ENCODE data around the gene SMC3.

DNA sequence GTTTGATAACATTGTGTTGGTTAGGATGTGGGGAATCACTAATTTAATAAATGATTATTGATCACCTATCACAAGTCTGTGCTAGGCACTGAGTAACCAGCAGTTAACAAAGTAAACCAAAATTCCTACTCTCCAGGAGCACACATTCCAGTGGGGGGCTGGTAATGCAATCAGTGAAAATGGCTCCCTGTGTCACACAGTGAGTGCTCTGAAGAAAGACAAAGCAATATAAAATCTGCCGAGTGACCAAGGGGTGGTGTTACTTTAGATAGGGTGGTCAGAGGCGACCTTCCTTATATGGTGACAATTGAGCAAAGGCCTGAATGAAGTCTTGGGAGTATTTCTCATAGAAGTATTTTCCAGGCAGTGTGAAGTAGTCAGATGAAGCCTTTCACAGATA is 13.6 kb upstream of the SMC3 start:
- TF ChIP-seq EP300 (IDR thresholded peaks at IDR 0.05; ENCODE audit: borderline replicate concordance) = no peak
- TF ChIP-seq FOXM1 (IDR thresholded peaks at IDR 0.05; ENCODE audit: borderline replicate concordance, low read depth) = no peak
- TF ChIP-seq, protein P1, sequence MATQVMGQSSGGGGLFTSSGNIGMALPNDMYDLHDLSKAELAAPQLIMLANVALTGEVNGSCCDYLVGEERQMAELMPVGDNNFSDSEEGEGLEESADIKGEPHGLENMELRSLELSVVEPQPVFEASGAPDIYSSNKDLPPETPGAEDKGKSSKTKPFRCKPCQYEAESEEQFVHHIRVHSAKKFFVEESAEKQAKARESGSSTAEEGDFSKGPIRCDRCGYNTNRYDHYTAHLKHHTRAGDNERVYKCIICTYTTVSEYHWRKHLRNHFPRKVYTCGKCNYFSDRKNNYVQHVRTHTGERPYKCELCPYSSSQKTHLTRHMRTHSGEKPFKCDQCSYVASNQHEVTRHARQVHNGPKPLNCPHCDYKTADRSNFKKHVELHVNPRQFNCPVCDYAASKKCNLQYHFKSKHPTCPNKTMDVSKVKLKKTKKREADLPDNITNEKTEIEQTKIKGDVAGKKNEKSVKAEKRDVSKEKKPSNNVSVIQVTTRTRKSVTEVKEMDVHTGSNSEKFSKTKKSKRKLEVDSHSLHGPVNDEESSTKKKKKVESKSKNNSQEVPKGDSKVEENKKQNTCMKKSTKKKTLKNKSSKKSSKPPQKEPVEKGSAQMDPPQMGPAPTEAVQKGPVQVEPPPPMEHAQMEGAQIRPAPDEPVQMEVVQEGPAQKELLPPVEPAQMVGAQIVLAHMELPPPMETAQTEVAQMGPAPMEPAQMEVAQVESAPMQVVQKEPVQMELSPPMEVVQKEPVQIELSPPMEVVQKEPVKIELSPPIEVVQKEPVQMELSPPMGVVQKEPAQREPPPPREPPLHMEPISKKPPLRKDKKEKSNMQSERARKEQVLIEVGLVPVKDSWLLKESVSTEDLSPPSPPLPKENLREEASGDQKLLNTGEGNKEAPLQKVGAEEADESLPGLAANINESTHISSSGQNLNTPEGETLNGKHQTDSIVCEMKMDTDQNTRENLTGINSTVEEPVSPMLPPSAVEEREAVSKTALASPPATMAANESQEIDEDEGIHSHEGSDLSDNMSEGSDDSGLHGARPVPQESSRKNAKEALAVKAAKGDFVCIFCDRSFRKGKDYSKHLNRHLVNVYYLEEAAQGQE (IDR thresholded peaks at IDR 0.05; ENCODE audit: low read depth) = no peak
- no peak for TF ChIP-seq TCF12 (IDR thresholded peaks at IDR 0.05; ENCODE audit: low read depth)
- no peak for TF ChIP-seq TAF1 (IDR thresholded peaks at IDR 0.05; ENCODE audit: low read depth)
- 0 out of 2 replicates have a peak, but pooled peaks have one; percentile 50 for TF ChIP-seq YY1 (IDR thresholded peaks at IDR 0.05; ENCODE audit: low read depth)

Data from Ishikawa (cell line).